Measurements from ENCODE around the gene GSTK1.

GSTK1 gene

GRCh38 chr7:143315776-143316175 lies 52.5 kb downstream of the GSTK1 start, which contains the start of gene CLCN1:
TSS of gene CLCN1 (plus strand) at chr7:143316111. CDS start at chr7:143316213, 102 bp downstream.
- no peak within 1 kb of the TSS for H3K27ac ChIP-seq
- TF ChIP-seq, protein P1, sequence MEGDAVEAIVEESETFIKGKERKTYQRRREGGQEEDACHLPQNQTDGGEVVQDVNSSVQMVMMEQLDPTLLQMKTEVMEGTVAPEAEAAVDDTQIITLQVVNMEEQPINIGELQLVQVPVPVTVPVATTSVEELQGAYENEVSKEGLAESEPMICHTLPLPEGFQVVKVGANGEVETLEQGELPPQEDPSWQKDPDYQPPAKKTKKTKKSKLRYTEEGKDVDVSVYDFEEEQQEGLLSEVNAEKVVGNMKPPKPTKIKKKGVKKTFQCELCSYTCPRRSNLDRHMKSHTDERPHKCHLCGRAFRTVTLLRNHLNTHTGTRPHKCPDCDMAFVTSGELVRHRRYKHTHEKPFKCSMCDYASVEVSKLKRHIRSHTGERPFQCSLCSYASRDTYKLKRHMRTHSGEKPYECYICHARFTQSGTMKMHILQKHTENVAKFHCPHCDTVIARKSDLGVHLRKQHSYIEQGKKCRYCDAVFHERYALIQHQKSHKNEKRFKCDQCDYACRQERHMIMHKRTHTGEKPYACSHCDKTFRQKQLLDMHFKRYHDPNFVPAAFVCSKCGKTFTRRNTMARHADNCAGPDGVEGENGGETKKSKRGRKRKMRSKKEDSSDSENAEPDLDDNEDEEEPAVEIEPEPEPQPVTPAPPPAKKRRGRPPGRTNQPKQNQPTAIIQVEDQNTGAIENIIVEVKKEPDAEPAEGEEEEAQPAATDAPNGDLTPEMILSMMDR (conservative IDR thresholded peaks at IDR 0.05) = no peak
- TF ChIP-seq ZFX (IDR thresholded peaks at IDR 0.05) = no peak

DNA sequence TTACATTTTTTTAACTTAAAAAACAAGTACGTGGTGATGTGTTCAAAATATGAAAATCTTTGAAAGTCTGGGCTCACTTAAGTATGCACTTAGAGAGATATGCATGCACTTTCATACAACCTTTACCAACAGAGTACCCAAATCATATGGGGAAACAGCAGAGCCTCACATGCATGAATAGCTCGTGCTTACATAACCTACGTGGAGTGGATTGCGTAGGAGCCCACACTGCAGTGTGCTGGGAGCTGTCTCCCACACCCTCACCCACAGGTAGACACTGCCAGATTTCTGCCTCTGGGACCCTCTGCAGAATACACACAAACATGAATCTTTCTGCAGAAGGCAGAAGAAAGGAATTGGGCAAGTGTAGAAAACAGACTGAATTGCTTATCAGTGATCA lies 53.3 kb downstream of the GSTK1 start:
- TF ChIP-seq, protein P1 (conservative IDR thresholded peaks at IDR 0.05) = no peak

GRCh38 chr7:143318661-143319060 lies 55.4 kb downstream of the GSTK1 start:
- no peak overlapping the region for H3K27ac ChIP-seq
- TF ChIP-seq ZFX (IDR thresholded peaks at IDR 0.05) = no peak
- TF ChIP-seq, protein P1 (conservative IDR thresholded peaks at IDR 0.05) = no peak

More for the DNA sequence above, 53.3 kb downstream of the GSTK1 start:
- H3K27ac ChIP-seq = no peak overlapping the region

All from C4-2B (cell line).